Measurements from ENCODE around the gene ENGASE.

DNA sequence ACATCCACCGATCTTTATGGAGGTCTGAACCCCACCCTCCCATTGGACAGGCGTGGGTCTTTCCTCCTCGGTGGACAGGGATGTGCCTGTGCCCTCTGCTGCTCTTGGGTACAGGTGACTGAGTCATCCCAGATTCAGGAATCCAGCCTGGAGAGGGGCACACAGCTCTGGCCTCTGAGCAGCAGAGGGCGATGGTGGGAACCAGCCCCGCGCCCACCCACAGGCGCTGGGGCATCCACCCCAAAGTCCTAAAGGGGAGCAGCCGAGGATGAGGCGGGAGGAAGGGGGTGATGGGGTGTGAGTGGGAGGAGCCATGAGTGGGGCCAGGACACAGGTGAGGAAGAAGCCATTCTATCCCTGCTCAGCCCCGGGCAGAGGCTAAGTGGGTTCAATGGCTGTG lies 35.0 kb downstream of the ENGASE start:
- TF ChIP-seq, protein P1, sequence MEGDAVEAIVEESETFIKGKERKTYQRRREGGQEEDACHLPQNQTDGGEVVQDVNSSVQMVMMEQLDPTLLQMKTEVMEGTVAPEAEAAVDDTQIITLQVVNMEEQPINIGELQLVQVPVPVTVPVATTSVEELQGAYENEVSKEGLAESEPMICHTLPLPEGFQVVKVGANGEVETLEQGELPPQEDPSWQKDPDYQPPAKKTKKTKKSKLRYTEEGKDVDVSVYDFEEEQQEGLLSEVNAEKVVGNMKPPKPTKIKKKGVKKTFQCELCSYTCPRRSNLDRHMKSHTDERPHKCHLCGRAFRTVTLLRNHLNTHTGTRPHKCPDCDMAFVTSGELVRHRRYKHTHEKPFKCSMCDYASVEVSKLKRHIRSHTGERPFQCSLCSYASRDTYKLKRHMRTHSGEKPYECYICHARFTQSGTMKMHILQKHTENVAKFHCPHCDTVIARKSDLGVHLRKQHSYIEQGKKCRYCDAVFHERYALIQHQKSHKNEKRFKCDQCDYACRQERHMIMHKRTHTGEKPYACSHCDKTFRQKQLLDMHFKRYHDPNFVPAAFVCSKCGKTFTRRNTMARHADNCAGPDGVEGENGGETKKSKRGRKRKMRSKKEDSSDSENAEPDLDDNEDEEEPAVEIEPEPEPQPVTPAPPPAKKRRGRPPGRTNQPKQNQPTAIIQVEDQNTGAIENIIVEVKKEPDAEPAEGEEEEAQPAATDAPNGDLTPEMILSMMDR (conservative IDR thresholded peaks at IDR 0.05 in 1 of 2, IDR thresholded peaks at IDR 0.05 in 1 of 2; ENCODE audit: low read depth in 1 of 2, low read length in 2 of 2), result no peak
- TF ChIP-seq EZH2 (IDR thresholded peaks at IDR 0.05; ENCODE audit: low read length, missing control alignments), result no peak
